Mucosa of rectum (tissue), 2 donors: ENCODE measurements around the gene AASS.
A peak's percentile ranks its signal among the peaks of the same experiment; 100 is the strongest.
"Not testable (repeated sequence)": the region's sequence is repeated elsewhere in the genome, so short reads cannot be mapped to it uniquely, and the experiment has no call there.

Experiments
- H3K27ac ChIP-seq, 2 donors: one replicate each; pipeline ENCODE4 v1.7.0; 2013; ENCODE audit warnings: inconsistent platforms in 2 of 2, low read depth in 2 of 2, low read length in 2 of 2
- H3K27me3 ChIP-seq, 2 donors: one replicate each; pipeline ENCODE4 v1.7.0; 2013; ENCODE audit warnings: low read length in 2 of 2; ENCODE audit not compliant: control insufficient read depth in 2 of 2, insufficient read depth in 2 of 2
- H3K36me3 ChIP-seq, 2 donors: one replicate each; pipeline ENCODE4 v1.7.0; 2013; ENCODE audit warnings: low read length in 2 of 2; ENCODE audit not compliant: control insufficient read depth in 2 of 2, insufficient read depth in 2 of 2
- H3K4me1 ChIP-seq, 2 donors: one replicate each; pipeline ENCODE4 v1.7.0; 2013; ENCODE audit warnings: low read length in 2 of 2, mild to moderate bottlenecking in 1 of 2; ENCODE audit not compliant: control insufficient read depth in 2 of 2, insufficient read depth in 2 of 2
- H3K4me3 ChIP-seq, 2 donors: one replicate each; pipeline ENCODE4 v1.7.0; 2013; ENCODE audit warnings: low read length in 2 of 2
- H3K9ac ChIP-seq, 2 donors: one replicate each; pipeline ENCODE4 v1.7.0; 2013; ENCODE audit warnings: low read length in 2 of 2, low read depth in 1 of 2, mild to moderate bottlenecking in 1 of 2
- H3K9me3 ChIP-seq, 2 donors: one replicate each; pipeline ENCODE4 v1.7.0; 2013; ENCODE audit warnings: low read length in 2 of 2; ENCODE audit not compliant: control insufficient read depth in 2 of 2
- donor health status: healthy.
- donor health status: Normal muscosa, but diverticular disease.

AASS gene

GRCh38 chr7:122143751-122144711 lies at the start of gene AASS:
TSS of gene AASS (minus strand) at chr7:122144249. CDS start at chr7:122133726, 10,523 bp downstream.
- Histone ChIP-seq H3K4me3 (peak within 1 kb of the TSS; percentile 75 to 85), H3K4me1 (peaks cover 6 to 12% of the 10 kb centered on the region in 2 donors), H3K9me3 (no peaks in the 10 kb centered on the region), H3K27ac (peak within 1 kb of the TSS; percentile 84), H3K27me3 (peaks cover 0 to 5% of the 10 kb centered on the region in 2 donors), H3K9ac (peak within 1 kb of the TSS; percentile 63 to 68), H3K36me3 (no peaks in the 10 kb centered on the region)

- Histone ChIP-seq H3K4me1 (no peaks in the 10 kb centered on the region), H3K27me3 (no peaks in the 10 kb centered on the region), H3K9me3 (no peaks in the 10 kb centered on the region), H3K4me3 (no peak overlapping the region), H3K27ac (no peak overlapping the region), H3K9ac (no peak overlapping the region), H3K36me3 (no peaks in the 10 kb centered on the region)
Observed at GRCh38 chr7:122188785-122189184, 44.7 kb upstream of the AASS start.

GRCh38 chr7:122183106-122183505 lies 39.1 kb upstream of the AASS start:
- no peaks in the 10 kb centered on the region for H3K27me3 ChIP-seq
- no peak overlapping the region for H3K4me3 ChIP-seq
- H3K9ac ChIP-seq: no peak overlapping the region
- H3K4me1 ChIP-seq: no peaks in the 10 kb centered on the region
- H3K27ac ChIP-seq: no peak overlapping the region
- H3K36me3 ChIP-seq: no peaks in the 10 kb centered on the region
- no peaks in the 10 kb centered on the region for H3K9me3 ChIP-seq

GRCh38 chr7:122182081-122182480 lies 38.0 kb upstream of the AASS start:
- Histone ChIP-seq H3K9me3 (no peaks in the 10 kb centered on the region), H3K9ac (no peak overlapping the region), H3K4me1 (no peaks in the 10 kb centered on the region), H3K27me3 (no peaks in the 10 kb centered on the region), H3K27ac (no peak overlapping the region), H3K36me3 (no peaks in the 10 kb centered on the region), H3K4me3 (no peak overlapping the region)

- not testable (repeated sequence) for H3K27ac ChIP-seq, H3K36me3 ChIP-seq, H3K27me3 ChIP-seq, H3K9ac ChIP-seq, H3K9me3 ChIP-seq, H3K4me1 ChIP-seq, H3K4me3 ChIP-seq
Observed at GRCh38 chr7:122172144-122172543, 28.1 kb upstream of the AASS start.

- Histone ChIP-seq H3K4me1 (no peaks in the 10 kb centered on the region), H3K9me3 (no peaks in the 10 kb centered on the region), H3K9ac (no peak overlapping the region), H3K27ac (no peak overlapping the region), H3K4me3 (no peak overlapping the region), H3K27me3 (no peaks in the 10 kb centered on the region), H3K36me3 (no peaks in the 10 kb centered on the region)
Observed at GRCh38 chr7:122166740-122167139, 22.7 kb upstream of the AASS start.

- Histone ChIP-seq H3K36me3 (no peaks in the 10 kb centered on the region), H3K27ac (no peak overlapping the region), H3K27me3 (no peaks in the 10 kb centered on the region), H3K4me3 (no peak overlapping the region), H3K9ac (no peak overlapping the region), H3K9me3 (no peaks in the 10 kb centered on the region), H3K4me1 (no peaks in the 10 kb centered on the region)
Observed at GRCh38 chr7:122166275-122166674, 22.2 kb upstream of the AASS start.

- Histone ChIP-seq H3K27me3 (no peaks in the 10 kb centered on the region), H3K27ac (no peak overlapping the region), H3K4me1 (no peaks in the 10 kb centered on the region), H3K9ac (no peak overlapping the region), H3K9me3 (no peaks in the 10 kb centered on the region), H3K4me3 (no peak overlapping the region), H3K36me3 (no peaks in the 10 kb centered on the region)
Observed at GRCh38 chr7:122161628-122162027, 17.6 kb upstream of the AASS start.

- Histone ChIP-seq H3K36me3 (no peaks in the 10 kb centered on the region), H3K4me1 (no peaks in the 10 kb centered on the region), H3K27me3 (peaks cover 0 to 2% of the 10 kb centered on the region in 2 donors), H3K4me3 (no peak overlapping the region), H3K27ac (no peak overlapping the region), H3K9ac (no peak overlapping the region), H3K9me3 (no peaks in the 10 kb centered on the region)
Observed at GRCh38 chr7:122155566-122155965, 11.5 kb upstream of the AASS start.

GRCh38 chr7:122148878-122149277 lies 4.8 kb upstream of the AASS start:
- Histone ChIP-seq H3K4me1 (peaks cover 4 to 6% of the 10 kb centered on the region in 2 donors), H3K27ac (no peak overlapping the region), H3K9ac (no peak overlapping the region), H3K4me3 (no peak overlapping the region), H3K27me3 (peaks cover 0 to 2% of the 10 kb centered on the region in 2 donors), H3K36me3 (no peaks in the 10 kb centered on the region), H3K9me3 (no peaks in the 10 kb centered on the region)
